Kidney epithelial cell (primary cell): ENCODE data around the gene DHDDS. TPM values are rescaled to one million over a fixed set of nuclear protein-coding genes. Genes with fewer than 3 reads are reported as not detected.

ENCODE experiments used
- DNase-seq: peaks from one replicate; pipeline ENCODE4 v3.0.0-alpha.2; 2010; ENCODE audit warnings: low read depth
- H3K27me3 ChIP-seq: 2 replicates; pipeline ENCODE4 v1.6.0; 2011; ENCODE audit warnings: low read length; ENCODE audit not compliant: control insufficient read depth, insufficient read depth
- H3K36me3 ChIP-seq: 2 replicates; pipeline ENCODE4 v1.5.1; 2011; ENCODE audit warnings: low read length; ENCODE audit not compliant: control insufficient read depth, insufficient read depth
- H3K4me3 ChIP-seq: 2 replicates; pipeline ENCODE4 v1.5.1; 2011; ENCODE audit warnings: low read depth, mild to moderate bottlenecking, control low read depth, low read length
- total RNA-seq: library from RNA; depleted of rRNA; stranded (reverse); fragments of >200 nt; gene quantifications from 2 replicates; pipeline ENCODE4 v1.2.3, GENCODE V29; 2015
- TF ChIP-seq, protein P1 (sequence below): IDR thresholded peaks from 2 replicates; pipeline ENCODE4 v1.5.1; 2011; ENCODE audit warnings: mild to moderate bottlenecking, moderate library complexity, low read length, control low read depth, inconsistent platforms; ENCODE audit not compliant: insufficient read depth, poor library complexity, severe bottlenecking

DHDDS gene
- total RNA-seq, 1 donor from 2014 or later: 52.7 TPM

DNA sequence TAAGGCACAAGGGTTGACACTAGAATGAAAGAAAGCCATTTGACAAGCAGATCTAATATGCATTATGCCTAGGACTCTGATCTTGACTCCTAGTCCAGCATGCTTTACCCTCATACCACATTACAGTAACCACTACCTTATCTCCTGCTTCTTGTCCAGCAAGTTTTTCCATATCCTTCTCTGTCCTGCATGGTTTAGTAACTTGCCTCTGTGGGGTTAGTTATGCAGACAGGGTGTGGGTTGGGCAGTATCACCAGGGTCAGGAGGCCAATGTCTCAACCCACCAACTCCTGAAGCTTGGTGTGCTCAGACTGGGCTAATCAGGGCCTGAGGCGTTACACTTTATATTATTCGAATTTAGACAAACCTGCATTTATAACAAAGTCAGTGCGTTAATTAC lies 18.8 kb downstream of the DHDDS start:
- Histone ChIP-seq H3K4me3 (no peak overlapping the region), H3K27me3 (no peaks in the 10 kb centered on the region), H3K36me3 (peaks cover 2% of the 10 kb centered on the region)
- TF ChIP-seq, protein P1, sequence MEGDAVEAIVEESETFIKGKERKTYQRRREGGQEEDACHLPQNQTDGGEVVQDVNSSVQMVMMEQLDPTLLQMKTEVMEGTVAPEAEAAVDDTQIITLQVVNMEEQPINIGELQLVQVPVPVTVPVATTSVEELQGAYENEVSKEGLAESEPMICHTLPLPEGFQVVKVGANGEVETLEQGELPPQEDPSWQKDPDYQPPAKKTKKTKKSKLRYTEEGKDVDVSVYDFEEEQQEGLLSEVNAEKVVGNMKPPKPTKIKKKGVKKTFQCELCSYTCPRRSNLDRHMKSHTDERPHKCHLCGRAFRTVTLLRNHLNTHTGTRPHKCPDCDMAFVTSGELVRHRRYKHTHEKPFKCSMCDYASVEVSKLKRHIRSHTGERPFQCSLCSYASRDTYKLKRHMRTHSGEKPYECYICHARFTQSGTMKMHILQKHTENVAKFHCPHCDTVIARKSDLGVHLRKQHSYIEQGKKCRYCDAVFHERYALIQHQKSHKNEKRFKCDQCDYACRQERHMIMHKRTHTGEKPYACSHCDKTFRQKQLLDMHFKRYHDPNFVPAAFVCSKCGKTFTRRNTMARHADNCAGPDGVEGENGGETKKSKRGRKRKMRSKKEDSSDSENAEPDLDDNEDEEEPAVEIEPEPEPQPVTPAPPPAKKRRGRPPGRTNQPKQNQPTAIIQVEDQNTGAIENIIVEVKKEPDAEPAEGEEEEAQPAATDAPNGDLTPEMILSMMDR: no peak
- DNase-seq: no peak

DNA sequence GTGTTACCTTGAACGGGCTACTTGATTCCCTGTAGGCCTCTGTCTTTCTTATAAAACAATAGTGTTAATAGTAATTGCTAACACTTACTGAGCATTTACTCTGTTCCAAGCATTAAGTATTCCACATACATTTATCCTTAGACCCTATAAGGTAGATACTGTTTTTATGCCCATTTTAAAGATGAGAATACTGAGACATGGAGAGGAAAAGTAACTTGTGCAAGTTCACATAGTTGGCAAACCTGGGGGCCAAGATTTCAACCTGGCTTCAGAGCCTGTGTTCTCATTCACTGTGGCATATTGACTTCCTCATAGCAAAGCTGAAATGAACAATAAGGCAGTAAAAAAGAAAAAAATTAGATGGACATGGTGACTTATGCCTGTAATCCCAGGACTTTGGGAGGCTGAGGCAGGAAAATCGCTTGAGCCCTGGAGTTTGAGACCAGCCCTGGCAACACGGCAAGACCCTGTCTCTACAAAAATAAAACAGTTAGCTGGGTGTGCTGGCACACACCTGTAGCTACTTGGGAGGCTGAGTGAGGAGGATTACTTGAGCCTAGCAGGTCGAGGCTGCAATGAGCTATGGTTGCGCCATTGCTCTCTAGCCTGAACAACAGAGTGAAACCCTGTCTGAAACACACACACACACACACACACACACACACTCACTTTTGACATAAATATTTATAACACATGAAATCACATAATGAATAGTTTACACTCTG lies 20.5 kb downstream of the DHDDS start:
- no peak for DNase-seq
- Histone ChIP-seq H3K4me3 (no peak overlapping the region), H3K36me3 (peaks cover 2% of the 10 kb centered on the region), H3K27me3 (no peaks in the 10 kb centered on the region)
- TF ChIP-seq, protein P1: no peak

GRCh38 chr1:26459148-26459547 lies 27.0 kb downstream of the DHDDS start:
- DNase-seq: no peak
- Histone ChIP-seq H3K4me3 (no peak overlapping the region), H3K36me3 (no peaks in the 10 kb centered on the region), H3K27me3 (no peaks in the 10 kb centered on the region)
- TF ChIP-seq, protein P1: no peak

GRCh38 chr1:26459573-26460031 lies 27.5 kb downstream of the DHDDS start:
- H3K27me3 ChIP-seq: no peaks in the 10 kb centered on the region
- no peak for DNase-seq
- no peak overlapping the region for H3K4me3 ChIP-seq
- TF ChIP-seq, protein P1: no peak
- H3K36me3 ChIP-seq: no peaks in the 10 kb centered on the region

DNA sequence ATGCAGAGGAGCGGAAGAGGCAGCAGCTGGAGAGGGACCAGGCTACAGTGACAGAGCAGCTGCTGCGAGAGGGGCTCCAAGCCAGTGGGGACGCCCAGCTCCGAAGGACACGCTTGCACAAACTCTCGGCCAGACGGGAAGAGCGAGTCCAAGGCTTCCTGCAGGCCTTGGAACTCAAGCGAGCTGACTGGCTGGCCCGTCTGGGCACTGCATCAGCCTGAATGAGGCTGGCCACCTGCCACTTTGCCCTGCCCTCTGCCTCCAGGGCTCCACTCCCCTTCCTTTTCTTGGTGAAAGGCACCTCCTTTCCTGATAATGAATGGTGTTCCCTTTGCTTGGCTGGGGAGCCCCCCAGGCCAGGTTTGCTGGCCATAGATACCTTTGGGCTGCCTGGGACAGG lies 36.8 kb downstream of the DHDDS start:
- H3K36me3 ChIP-seq: peaks cover 6% of the 10 kb centered on the region
- H3K4me3 ChIP-seq: no peak overlapping the region
- TF ChIP-seq, protein P1: no peak
- no peaks in the 10 kb centered on the region for H3K27me3 ChIP-seq
- DNase-seq: no peak

- peaks cover 6% of the 10 kb centered on the region for H3K36me3 ChIP-seq
- TF ChIP-seq, protein P1: no peak
- H3K4me3 ChIP-seq: no peak overlapping the region
- H3K27me3 ChIP-seq: no peaks in the 10 kb centered on the region
- DNase-seq: no peak
Measured at GRCh38 chr1:26469558-26469957, 37.4 kb downstream of the DHDDS start.
